Neuron (in vitro differentiated cells): ENCODE data around the gene HTR7.

Experiments
- H2AFZ ChIP-seq: one replicate; pipeline ENCODE4 v1.6.1; 2013; ENCODE audit warnings: low read depth, mild to moderate bottlenecking, inconsistent platforms, low read length, moderate library complexity
- H3K27me3 ChIP-seq: one replicate; pipeline ENCODE4 v1.6.1; 2013; ENCODE audit warnings: low read length; ENCODE audit not compliant: insufficient read depth
- H3K36me3 ChIP-seq: one replicate; pipeline ENCODE4 v1.6.1; 2013; ENCODE audit warnings: low read length; ENCODE audit not compliant: insufficient read depth
- H3K4me1 ChIP-seq: one replicate; pipeline ENCODE4 v1.6.1; 2013; ENCODE audit warnings: low read length; ENCODE audit not compliant: insufficient read depth
- H3K4me3 ChIP-seq: 2 replicates; pipeline ENCODE4 v1.5.1; 2013; ENCODE audit warnings: mild to moderate bottlenecking, low read length, moderate library complexity
- H3K9me3 ChIP-seq: one replicate; pipeline ENCODE4 v1.6.1; 2013; ENCODE audit warnings: low read length

HTR7 gene

DNA sequence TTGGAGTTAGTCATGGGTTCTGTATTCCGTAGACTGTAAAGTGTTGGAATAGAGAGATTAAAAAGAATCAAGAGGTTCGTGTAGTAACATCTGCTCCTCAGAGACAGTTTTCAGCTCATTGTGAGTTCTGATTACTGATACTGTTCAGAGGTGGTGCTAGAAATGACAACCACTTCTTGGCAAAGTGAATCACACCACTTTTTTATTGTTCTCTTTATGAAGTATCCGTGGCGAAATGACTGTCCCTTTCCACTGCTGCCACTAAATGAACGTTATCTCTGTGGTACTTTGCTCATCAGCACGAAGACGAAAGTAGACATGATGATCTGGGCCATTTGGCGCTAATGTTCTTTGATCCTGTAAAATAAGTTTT lies 14.8 kb upstream of the HTR7 start:
- peaks cover 14% of the 10 kb centered on the region for H3K4me1 ChIP-seq
- no peaks in the 10 kb centered on the region for H3K9me3 ChIP-seq
- no peak overlapping the region for H2AFZ ChIP-seq
- peak overlapping the region; percentile 86 for H3K4me3 ChIP-seq
- peaks cover 2% of the 10 kb centered on the region for H3K27me3 ChIP-seq
- H3K36me3 ChIP-seq = peaks cover 22% of the 10 kb centered on the region

DNA sequence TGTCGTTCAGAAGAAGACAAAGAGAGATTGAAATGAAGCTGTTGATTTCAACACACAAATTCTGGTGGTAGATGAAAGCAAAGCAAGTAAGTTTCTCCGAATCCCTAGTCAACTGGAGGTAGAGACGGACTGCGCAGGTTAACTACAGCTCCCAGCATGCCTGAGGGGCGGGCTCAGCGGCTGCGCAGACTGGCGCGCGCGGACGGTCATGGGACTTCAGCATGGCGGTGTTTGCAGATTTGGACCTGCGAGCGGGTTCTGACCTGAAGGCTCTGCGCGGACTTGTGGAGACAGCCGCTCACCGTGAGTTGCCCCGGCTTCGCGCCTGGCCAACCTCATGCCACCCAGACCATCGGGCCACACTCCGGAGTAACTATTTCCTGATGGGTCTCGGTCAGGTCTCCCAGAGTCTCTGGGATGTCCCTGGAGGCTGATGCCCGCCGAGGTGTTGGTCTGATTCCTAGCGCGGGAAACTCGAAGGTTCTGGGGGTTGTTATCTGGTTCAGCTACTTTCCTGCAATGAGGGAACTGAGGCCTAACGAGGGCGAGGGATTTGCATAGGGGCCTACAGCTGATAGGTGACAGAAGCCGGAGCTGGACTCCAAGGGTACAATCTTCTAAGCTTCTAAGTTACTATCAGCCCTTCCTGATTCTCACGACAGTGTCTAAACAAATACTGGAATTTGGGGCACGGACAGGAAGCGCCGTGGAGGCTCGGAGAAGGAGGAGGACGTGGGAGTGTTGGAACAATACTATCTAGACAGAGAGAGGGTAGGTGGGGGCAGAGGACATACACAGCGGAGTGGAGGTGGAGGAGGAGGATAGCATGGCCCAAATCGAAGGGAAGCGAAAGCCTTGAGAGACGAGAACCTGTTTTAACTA lies 14.2 kb upstream of the HTR7 start, which contains the start of gene RPP30:
Gene RPP30 (plus strand): TSS at position 209 of the 882 bp plus-strand sequence. CDS start 13 bp downstream, at position 222.
- peaks cover 2% of the 10 kb centered on the region for H3K27me3 ChIP-seq
- peaks cover 16% of the 10 kb centered on the region for H3K36me3 ChIP-seq
- H3K9me3 ChIP-seq = no peaks in the 10 kb centered on the region
- peak within 1 kb of the TSS; percentile 86 for H3K4me3 ChIP-seq
- peak within 1 kb of the TSS; percentile 98 for H2AFZ ChIP-seq
- H3K4me1 ChIP-seq = peaks cover 14% of the 10 kb centered on the region

DNA sequence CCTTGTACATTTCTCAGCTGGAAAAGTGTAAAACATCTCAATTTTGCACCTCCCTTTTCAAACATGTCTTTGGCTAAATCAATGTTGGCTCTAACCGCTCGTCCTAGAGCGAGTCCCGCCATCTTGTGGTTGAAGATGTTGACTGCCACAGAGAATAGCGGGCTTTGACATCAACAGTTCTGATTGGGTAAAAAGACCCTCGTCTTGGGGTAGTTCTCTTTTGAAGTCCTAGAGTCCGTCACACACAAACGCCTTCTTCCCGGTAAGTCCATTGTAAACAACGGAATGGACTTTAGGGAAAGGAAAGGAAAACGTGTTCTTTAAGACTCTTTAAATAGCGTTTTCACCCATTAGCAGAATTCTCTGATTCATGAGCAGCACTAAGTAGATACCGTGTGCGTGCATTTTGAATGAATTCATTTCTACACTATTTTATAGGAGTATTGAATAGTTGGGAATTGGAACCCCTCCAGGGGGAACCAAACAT lies 13.5 kb upstream of the HTR7 start:
- Histone ChIP-seq H3K9me3 (no peaks in the 10 kb centered on the region), H3K4me1 (peaks cover 14% of the 10 kb centered on the region), H3K36me3 (peaks cover 11% of the 10 kb centered on the region), H3K27me3 (peaks cover 2% of the 10 kb centered on the region), H2AFZ (peak overlapping the region; percentile 98), H3K4me3 (peak overlapping the region; percentile 86)

DNA sequence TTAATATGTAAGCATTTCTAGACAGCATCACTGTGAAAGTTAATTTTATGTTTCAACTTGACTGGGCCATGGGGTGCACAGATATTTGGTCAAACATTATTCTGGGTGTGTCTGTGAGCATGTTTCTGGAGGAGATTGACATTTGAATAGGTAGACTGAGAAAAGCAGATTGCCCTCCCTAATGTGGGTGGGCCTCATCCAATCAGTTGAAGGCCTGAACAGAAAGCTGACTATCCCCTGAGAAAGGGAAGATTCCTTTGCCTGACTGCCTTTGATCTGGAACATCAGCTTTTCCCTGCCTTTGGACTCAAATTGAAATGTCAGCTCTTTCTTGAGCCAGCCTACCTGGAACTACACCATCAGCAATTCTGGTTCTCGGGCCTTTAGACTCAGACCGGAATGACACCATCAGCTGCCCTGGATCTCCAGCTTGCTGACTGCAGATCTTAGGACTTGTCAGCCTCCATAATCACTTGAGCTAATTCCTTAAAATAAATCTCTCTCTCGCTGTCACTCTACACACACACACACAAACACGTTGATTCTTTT lies 8.3 kb upstream of the HTR7 start:
- H3K9me3 ChIP-seq = no peaks in the 10 kb centered on the region
- no peaks in the 10 kb centered on the region for H3K4me1 ChIP-seq
- H3K27me3 ChIP-seq = peaks cover 13% of the 10 kb centered on the region
- H3K4me3 ChIP-seq = no peak overlapping the region
- H2AFZ ChIP-seq = no peak overlapping the region
- H3K36me3 ChIP-seq = no peaks in the 10 kb centered on the region

DNA sequence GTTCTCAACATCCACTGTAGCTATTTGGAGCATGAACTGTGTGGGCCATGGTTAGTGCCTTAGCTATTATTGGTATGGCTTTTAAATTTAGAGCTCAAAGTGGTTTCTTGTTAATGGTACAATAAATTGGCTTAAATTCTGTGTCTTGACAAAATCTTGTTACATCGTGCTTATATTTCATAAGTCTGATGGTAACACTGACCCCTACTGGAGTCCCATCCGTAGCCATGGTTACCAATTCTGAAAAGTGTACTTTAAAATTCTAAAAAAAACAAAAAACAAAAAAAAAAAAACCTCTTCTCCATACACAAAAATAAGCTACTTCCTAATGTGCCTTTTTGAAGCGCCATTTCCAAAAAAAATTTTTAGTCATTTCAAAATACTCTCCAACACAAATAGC lies 7.6 kb upstream of the HTR7 start:
- Histone ChIP-seq H3K36me3 (no peaks in the 10 kb centered on the region), H2AFZ (no peak overlapping the region), H3K9me3 (no peaks in the 10 kb centered on the region), H3K4me1 (no peaks in the 10 kb centered on the region), H3K4me3 (no peak overlapping the region), H3K27me3 (peaks cover 18% of the 10 kb centered on the region)

DNA sequence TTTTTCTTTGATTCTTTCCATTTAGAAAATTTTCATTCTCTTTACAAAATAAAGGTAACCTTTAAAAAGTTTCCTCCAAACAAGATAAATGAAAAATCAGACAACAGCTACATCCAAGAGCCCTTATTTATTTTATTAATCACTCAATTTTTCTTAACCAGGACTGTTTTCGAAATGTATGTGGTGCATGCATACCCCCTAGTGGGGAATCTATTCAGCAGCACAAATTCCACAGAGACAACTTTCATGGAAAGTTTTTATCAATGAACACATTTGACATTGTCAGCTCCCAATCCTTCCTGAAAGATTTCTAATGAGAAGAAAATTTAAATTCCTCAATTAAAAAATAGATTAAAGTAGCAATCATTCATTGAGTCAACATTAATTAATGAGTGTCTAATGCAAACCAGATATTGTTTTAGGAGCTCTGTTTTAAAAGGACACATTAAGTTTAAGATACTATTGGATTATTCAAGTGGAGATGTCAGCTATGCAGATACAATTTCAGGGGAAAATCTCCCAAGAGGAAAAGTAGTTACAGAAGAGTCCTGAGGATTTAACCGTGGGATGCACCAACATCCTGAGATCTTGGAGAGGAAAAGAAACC lies 5.2 kb upstream of the HTR7 start:
- H3K9me3 ChIP-seq = no peaks in the 10 kb centered on the region
- H3K4me3 ChIP-seq = no peak overlapping the region
- H3K27me3 ChIP-seq = peaks cover 33% of the 10 kb centered on the region
- H3K4me1 ChIP-seq = no peaks in the 10 kb centered on the region
- no peaks in the 10 kb centered on the region for H3K36me3 ChIP-seq
- H2AFZ ChIP-seq = no peak overlapping the region

DNA sequence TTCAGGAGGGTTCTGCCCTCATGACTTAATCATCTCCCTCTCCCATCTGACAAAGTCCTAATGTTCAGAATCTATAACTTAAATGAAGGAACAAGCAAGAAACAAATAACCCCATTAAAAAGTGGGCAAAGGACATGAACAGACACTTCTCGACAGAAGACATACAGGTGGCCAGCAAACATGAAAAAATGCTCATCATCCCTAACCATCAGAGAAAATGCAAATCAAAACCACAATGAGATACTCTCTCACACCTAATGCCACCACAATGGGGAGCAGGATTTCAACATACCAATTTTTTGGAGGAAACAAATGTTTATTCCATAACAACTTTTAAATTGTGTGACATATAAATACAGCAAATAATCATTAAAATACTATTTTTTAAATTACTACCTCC lies 3.0 kb upstream of the HTR7 start:
- H3K36me3 ChIP-seq = no peaks in the 10 kb centered on the region
- no peaks in the 10 kb centered on the region for H3K9me3 ChIP-seq
- no peak overlapping the region for H2AFZ ChIP-seq
- no peaks in the 10 kb centered on the region for H3K4me1 ChIP-seq
- H3K27me3 ChIP-seq = peaks cover 50% of the 10 kb centered on the region
- H3K4me3 ChIP-seq = no peak overlapping the region

DNA sequence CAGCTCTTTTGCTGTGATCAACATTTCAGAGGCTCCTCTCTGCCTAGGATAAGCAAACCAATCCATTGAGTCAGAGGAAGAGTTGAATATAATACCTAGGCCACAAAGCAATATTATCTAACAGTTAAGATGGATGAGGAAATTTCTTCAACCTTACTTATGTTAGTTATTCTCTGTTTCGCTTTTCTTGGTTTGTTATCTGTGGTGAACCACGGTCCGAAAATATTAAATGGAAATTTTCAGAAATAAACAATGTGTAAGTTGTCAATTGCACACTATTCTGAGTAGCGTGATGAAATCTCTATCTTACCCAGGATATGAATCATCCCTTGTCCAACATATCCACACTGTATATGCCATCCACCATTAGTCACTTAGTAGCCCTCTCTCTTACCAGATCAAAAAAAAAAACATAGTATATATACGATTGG lies 1.5 kb upstream of the HTR7 start:
- Histone ChIP-seq H3K27me3 (peaks cover 60% of the 10 kb centered on the region), H2AFZ (no peak overlapping the region), H3K4me3 (no peak overlapping the region), H3K36me3 (no peaks in the 10 kb centered on the region), H3K4me1 (no peaks in the 10 kb centered on the region), H3K9me3 (no peaks in the 10 kb centered on the region)

DNA sequence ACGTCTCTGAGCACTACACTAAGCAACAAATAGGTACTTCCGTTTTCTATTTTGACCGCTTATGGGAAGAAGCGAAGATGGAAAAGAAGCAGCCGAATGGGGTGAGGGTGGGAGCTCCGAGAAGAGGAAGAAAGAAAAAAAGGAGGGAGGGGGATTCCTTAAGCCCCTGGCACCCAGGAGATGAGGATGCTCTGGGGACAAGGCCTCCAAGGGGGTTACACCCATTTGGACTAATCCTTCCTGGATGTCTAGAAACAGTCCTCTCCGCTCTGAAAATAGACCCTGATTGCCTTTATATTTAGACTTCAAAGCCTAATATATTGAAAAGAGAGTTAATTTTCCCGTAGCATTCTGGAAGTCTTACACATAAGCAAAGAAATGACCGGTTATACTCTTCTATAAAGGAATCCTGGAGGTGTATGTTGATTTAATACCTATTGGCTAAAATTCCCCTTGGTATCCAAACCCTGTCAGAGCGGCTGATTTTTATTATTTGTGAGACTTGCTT lies 676 bp upstream of the HTR7 start:
- Histone ChIP-seq H3K36me3 (no peaks in the 10 kb centered on the region), H3K27me3 (peaks cover 63% of the 10 kb centered on the region), H2AFZ (no peak overlapping the region), H3K4me1 (no peaks in the 10 kb centered on the region), H3K4me3 (peak overlapping the region; percentile 46), H3K9me3 (no peaks in the 10 kb centered on the region)

DNA sequence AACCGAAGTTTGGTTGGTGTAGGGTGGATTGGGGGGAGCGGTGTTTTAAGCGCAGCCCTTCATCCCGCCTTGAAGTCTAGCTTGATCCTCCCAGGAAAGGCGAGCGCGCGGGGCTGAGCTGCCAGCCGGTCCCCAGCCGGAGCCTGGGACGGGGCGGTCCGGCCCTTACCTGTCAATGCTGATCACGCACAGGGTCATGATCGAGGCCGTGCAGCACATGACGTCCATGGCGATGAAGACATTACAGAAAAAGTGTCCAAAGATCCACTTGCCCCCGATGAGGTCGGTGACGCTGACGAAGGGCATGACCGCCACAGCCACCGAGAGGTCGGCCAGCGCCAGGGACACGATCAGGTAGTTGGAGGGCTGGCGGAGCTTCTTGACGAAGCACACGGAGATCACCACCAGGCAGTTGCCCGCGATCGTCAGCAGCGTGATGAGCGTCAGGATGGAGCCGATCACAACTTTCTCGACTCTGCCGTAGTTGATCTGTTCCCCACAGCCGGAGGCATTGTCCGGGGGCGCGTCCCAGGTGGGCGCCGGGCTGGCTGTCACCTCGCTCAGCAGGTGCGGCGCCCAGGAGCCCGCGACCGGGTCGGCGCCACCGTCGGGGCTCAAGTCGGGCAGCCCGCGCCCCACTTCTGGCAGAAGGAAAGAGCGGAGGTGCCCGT lies 740 bp downstream of the HTR7 start:
- no peaks in the 10 kb centered on the region for H3K36me3 ChIP-seq
- peak overlapping the region; percentile 60 for H2AFZ ChIP-seq
- peak overlapping the region; percentile 46 for H3K4me3 ChIP-seq
- no peaks in the 10 kb centered on the region for H3K9me3 ChIP-seq
- H3K4me1 ChIP-seq = no peaks in the 10 kb centered on the region
- H3K27me3 ChIP-seq = peaks cover 62% of the 10 kb centered on the region

DNA sequence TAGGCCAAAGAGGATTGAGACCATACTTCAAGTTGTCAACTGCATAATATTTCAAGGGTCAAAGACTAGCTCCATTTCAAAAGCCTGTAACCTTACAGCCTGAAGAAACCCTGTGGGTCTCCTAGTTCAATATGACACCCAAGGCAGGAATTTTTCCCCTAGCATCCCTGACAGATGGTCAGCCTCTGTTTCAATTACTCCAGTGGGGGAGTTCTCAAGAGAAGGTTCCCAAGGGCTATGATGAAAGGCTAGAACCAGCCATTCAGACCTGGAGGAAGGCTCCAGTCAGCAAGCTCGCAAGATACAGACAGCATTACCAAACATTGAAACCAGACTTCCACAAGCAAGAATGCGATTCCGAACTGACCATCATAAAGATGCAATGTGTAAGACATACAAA lies 1.6 kb downstream of the HTR7 start:
- Histone ChIP-seq H3K27me3 (peaks cover 55% of the 10 kb centered on the region), H3K4me3 (no peak overlapping the region), H3K4me1 (no peaks in the 10 kb centered on the region), H3K36me3 (no peaks in the 10 kb centered on the region), H3K9me3 (no peaks in the 10 kb centered on the region), H2AFZ (no peak overlapping the region)

DNA sequence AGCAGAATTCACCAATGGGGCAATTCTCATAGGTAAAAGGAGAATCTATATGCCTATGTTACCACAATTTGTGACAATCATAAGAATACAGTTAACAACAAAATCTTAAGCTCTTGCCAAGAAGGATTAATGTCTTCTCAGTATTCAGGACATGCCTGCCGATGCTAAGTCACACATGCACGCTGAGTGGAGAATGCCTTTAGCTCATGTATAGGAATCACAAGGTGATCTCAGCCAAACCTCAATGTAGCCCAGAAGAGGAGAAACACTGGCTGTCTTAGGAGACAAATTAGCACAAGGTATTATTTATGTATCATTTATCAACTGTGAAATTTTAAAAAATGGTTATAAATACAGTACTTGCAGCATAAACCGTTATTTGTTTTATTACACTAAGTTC lies 2.7 kb downstream of the HTR7 start:
- Histone ChIP-seq H3K4me1 (no peaks in the 10 kb centered on the region), H3K9me3 (peaks cover 3% of the 10 kb centered on the region), H2AFZ (no peak overlapping the region), H3K27me3 (peaks cover 49% of the 10 kb centered on the region), H3K4me3 (no peak overlapping the region), H3K36me3 (no peaks in the 10 kb centered on the region)
